Iris pigment epithelial cell (primary cell): ENCODE measurements around the gene PGM5.
"Not testable (repeated sequence)": the region's sequence is repeated elsewhere in the genome, so short reads cannot be mapped to it uniquely, and the experiment has no call there.

Experiments
- DNase-seq: peaks from one replicate; pipeline ENCODE4 v3.0.0-alpha.2; 2011; ENCODE audit warnings: low read depth

Gene PGM5

DNA sequence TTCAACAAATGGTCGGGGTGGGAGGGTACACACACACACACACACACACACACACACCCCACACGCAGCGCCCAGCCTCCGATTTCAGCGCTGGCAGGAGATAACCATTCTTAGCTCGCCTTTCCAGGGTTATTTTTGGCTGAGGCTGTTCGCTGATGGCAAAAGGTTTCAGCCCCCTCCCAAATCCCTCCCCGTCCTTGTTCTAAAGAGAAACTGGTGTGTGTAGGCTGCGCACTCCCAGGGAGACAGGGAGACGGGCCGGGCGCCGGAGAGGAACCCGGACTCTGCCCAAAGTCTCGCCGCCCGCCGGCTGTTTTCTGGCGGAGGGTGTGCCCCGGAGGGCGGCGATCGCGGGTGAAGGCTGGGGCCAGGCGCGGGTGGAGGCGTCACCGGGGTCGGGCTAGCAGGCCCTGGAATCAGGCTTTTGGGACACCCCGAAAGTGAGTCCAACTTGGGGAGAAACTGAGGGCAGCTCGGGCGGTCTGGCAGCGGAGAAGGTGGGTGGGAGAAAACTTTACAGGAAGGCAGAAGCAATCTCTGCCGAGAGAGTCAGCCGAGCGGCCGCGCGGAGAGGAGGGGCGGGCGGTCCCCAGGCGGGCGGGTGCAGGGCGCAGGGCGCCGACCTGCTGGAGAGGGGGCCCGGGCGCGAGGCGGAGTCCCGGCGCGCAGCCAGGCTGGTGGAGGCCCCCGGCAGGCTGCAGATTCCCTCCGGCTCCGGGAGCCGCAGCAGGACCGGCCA, at the start of gene PGM5:
Gene PGM5, plus strand, starts transcription at position 232 of the 739 bp plus-strand sequence. CDS start 517 bp downstream, outside the sequence.
- DNase-seq: not testable (repeated sequence)

DNA sequence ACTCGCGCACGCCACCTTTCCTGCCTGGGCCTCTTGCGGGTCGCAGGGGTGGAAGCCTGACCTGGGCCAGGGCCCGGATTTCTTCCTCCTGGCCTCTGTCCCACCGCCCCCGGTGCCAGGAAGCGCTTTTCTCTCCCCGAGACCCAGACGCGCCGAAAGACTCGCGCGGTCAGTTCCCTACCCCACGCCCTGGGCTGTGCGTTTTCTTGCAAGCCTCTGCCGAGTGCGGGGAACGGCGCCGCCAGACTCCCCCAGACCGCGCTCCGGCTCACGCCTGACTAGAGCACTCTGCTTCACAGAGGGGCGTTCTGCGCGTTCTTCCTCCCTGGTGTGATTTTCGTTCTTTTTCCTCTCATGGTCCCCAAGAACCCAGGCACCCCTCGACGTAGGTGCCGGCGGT, 49.3 kb upstream of the PGM5 start:
- not testable (repeated sequence) for DNase-seq

GRCh38 chr9:68307654-68308053, 48.8 kb upstream of the PGM5 start:
- not testable (repeated sequence) for DNase-seq

DNA sequence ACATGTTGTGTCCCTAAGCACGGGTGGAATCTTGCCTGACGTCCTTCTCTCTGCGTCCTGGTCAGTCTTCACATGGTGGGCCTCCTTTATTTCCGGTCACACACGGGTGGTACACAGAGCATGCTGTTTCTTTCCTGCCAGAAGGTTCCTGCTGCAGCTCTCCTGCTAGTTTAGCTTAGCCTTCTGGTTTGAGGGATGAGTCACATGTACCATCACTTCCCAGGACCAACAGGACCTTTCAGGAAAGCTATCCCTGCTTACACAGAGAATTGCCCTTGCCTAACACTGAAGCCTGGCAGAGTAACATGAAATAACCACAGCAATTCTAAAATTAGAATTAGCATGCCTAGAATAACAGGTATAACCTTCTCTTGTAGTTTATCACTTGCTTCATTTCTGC, 45.2 kb upstream of the PGM5 start:
- DNase-seq: not testable (repeated sequence)

GRCh38 chr9:68318209-68318608, 38.2 kb upstream of the PGM5 start:
- not testable (repeated sequence) for DNase-seq

- DNase-seq: not testable (repeated sequence)
These were observed 32.7 kb upstream of the PGM5 start for GRCh38 chr9:68323749-68324148.

DNA sequence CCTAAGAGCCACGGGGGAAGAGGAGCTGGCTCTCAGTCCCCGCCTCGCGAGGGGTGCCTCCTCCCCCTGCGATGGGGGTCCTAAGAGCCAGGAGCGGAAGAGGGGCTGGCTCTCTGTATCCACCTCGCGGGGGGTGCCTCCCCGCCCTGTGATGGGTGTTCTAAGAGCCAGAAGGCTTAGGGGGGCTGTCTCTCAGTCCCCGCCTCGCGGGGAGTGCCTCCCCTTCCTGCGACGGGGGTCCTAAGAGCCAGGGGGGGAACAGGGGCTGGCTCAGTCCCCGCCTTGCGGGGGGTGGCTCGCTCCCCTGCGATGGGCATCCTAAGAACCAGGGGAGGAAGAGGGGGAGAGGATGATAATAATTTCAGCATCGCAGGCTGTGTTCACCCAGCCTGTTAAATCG, 31.9 kb upstream of the PGM5 start:
- not testable (repeated sequence) for DNase-seq

GRCh38 chr9:68329106-68329505, 27.3 kb upstream of the PGM5 start:
- DNase-seq: not testable (repeated sequence)

DNA sequence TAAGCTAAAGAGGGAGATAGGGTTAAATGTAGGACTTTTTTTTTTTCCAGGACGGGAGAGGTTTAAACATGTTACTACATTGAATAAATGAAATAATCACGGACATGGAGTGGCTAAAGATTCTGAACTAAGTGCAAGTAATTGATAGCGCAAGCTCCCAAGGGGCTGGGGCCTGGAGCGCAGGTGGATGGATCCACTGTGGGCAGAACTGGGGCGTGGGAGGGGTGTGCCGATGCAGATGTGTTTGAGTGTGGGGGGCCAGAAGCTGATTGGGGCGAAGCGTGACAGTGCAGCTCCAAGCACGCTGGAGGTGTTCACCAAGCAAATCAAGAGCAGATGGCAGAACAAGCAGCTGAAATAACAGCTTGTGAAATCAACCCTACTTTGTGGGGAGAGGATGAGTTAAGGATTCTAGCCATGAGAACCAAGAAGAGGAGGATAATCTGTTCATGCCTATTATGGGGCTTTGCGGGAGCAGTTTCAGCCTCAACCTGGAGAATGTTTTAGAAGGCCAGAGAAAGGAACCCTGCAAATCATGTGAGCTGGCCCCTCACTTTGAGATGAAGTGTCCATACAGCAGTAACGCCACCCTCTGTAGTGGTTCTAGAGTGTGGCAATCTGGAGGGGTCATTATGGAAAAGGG, 25.8 kb upstream of the PGM5 start:
- DNase-seq: not testable (repeated sequence)

- not testable (repeated sequence) for DNase-seq
These were observed 24.3 kb upstream of the PGM5 start for GRCh38 chr9:68332122-68332521.

- not testable (repeated sequence) for DNase-seq
These were observed 20.5 kb upstream of the PGM5 start for GRCh38 chr9:68335935-68336334.

DNA sequence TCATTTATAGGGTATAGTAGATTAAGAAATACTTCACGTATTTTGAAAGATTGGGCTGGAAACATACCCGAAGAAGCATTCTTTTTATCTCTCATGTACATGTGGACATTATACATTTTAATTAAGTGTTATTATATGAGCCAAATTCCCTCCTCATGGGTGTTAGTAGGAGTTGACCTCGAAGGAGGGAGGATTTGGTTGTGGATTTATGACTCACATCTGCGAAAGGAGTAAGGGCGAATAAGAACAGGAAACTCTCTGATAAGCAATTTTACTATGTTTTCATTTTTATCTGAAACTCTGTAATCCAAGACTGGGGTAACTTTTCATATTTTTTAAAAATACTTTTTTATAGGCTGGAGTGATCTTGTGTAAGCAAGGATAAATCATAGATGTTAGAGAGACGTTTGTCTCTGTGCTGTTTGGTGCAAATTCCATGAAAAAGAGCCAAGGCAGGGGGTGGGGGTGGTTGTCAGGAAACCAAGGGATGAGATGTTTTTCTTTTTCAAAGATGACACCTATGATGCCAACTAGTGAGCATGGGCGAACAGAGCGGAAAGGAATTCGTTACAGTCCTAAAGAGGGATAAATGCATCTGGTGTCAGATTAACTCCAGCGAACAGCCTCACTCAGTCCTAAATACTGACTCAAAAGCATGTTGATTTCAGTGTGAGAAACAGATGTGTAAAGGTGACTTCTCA, 19.6 kb upstream of the PGM5 start:
- DNase-seq: not testable (repeated sequence)

DNA sequence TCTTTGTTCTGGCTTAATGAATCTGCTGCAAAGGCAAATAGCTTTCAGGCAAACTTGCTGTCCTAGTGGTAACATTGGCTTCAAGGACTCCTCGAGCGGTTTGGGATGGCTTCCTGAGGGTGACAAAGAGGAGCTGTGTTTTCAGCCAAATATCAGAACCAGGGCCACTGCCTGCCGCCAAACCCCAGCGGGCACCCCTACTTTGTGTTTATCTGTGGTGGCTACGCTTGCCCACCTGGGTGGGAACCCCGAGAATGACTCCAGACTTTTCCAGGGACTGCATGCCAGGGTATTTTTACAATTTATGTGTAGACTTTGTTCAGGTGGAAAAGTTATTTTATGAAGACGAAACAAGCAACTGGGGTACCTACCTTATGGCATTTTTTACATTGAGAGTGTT, 18.4 kb upstream of the PGM5 start:
- DNase-seq: not testable (repeated sequence)

DNA sequence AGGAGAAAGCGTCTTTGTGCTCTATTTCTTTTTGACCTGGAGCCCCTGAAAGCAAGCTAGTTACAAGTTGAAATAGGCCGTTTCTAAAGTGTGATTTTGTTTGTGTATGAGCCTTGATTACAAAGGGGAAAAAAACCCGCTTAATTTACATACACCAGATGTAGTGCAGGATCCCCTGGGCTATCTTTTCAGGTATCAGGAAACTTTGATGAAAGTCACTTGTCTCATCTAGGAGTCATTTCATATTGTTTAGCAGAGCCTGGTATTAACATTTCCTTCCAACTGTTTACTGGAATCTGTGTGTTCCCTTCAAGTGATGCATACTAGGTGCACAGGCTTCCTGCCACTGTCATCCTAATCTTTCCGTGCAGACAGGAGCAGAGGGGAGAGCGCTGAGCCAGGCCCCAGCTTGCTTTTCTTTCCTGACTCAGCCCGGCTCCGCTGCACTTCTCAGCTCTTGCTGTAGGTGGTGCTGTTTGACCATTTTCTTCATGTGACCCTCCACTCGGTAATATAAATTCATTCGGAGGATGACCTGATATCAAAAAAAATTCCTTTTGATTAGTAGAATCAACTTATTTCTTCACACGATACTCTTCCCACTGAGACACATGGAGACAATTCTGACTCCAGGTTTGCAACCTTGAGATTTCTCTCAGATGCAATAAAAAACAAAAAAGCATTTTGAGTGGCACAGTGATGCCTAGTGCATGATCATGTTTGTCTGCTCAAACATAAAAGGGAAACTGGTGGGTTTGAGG, 14.0 kb upstream of the PGM5 start:
- not testable (repeated sequence) for DNase-seq

GRCh38 chr9:68343242-68343641, 13.2 kb upstream of the PGM5 start:
- DNase-seq: not testable (repeated sequence)

DNA sequence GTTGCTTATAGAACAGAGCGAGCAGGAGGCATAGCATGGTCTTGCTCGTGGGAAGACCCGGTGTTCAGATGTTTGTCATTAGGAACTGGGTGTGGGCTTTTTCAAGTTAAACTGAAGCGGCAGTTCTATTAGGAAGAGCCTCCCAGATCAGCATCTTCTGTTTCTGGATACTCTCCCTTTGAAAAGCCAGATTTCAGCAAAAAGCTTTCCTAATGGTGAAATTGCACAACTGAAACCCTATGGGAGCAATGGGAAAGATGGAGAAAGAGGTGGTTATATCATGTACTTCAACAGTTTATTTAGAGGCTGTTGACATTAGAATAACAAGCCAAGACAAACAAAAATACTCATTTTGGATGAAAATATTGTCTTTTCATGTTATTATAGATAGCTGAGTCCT, 12.4 kb upstream of the PGM5 start:
- not testable (repeated sequence) for DNase-seq

DNA sequence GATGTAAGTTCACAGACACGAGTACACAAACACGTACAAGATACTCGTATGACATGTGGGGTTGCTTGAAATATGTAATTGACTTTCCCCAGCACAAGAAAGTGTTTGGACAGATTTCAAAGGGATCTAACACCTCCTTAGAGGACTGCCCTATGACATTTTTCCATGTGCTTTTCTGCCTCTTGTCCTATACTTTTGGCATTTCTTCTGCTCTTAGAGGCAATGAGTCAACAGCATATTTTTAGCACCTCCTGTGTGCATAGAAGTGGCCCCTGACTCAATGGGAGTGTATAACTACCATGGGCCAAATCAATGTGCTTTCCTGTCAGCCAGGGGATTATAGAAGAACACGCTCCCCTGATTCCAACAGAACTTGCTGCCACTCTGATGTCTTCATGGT, 4.7 kb upstream of the PGM5 start:
- DNase-seq: not testable (repeated sequence)

- DNase-seq: not testable (repeated sequence)
These were observed 425 bp upstream of the PGM5 start for GRCh38 chr9:68355993-68356379.

DNA sequence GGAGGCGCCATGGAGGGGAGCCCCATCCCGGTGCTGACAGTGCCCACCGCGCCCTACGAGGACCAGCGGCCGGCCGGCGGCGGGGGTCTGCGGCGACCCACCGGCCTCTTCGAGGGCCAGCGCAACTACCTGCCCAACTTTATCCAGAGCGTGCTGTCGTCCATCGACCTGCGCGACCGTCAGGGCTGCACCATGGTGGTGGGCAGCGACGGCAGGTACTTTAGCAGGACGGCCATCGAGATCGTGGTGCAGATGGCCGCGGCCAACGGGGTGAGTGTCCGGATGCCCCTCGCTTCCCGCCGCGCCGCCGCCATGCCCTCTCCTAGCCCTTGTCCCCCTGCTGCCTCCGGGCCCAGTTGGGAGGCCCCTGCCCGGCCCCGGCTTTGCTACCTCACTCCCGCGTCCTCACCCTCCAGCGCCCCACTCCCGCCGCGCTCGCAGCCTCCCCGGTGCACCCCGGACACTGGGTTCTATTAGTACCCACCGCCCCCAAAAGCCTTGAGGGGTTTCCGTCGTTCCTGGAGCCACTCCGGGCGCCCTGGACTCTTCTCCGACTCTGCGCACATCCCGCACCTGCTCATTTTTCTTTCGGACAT, 806 bp downstream of the PGM5 start:
- DNase-seq: not testable (repeated sequence)

- DNase-seq: not testable (repeated sequence)
These were observed 10.6 kb downstream of the PGM5 start for GRCh38 chr9:68366933-68367547.

DNA sequence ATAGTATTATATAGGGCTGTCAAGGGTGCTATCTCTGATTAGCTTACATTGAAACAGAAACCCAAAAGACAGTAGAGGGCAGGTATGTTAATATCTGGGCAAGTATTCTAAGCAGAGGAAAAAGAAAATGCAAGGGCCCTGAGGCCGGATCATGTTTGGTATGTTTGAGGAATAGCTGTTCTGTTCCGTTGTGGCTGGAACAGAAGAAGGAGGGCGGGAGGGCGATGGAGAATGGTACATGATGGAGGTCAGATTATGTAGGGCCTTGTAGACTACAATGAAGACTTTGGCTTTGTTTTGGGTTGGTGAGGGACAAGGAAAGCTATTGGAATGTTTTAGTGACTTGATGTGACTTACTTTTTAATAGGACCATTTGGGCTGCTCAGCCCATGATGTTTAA, 19.4 kb downstream of the PGM5 start:
- not testable (repeated sequence) for DNase-seq
